ENCODE results near the gene PLXNA1. TPM values are rescaled to one million over a fixed set of nuclear protein-coding genes. Genes with fewer than 3 reads are reported as not detected.

Gene PLXNA1
- total and polyA plus RNA-seq, 12 donors: 14.3 to 29.7 (median 24.1) TPM

GRCh38 chr3:126972866-126973265 lies 10.0 kb upstream of the PLXNA1 start:
- WGBS, 2 donors: 82 to 86% methylated on average over 5 of the region's 5 CpGs
- H3K27ac ChIP-seq: peak overlapping the region in 1 of 10 donors; percentile 79
- H3K27me3 ChIP-seq: peaks cover 0 to 14% (median 4%) of the 10 kb centered on the region in 7 donors
- H3K36me3 ChIP-seq: no peaks in the 10 kb centered on the region
- intact Hi-C loops (cut with DNase I): no loop called here
- H3K4me3 ChIP-seq: no peak overlapping the region
- H3K9me3 ChIP-seq: peaks cover 0 to 23% (median 6%) of the 10 kb centered on the region in 11 donors
- peaks cover 0 to 29% (median 9%) of the 10 kb centered on the region in 9 donors for H3K4me1 ChIP-seq
- DNase-seq: no peak
- no peak for ATAC-seq
- no peak for TF ChIP-seq CTCF (IDR thresholded peaks at IDR 0.05)

DNA sequence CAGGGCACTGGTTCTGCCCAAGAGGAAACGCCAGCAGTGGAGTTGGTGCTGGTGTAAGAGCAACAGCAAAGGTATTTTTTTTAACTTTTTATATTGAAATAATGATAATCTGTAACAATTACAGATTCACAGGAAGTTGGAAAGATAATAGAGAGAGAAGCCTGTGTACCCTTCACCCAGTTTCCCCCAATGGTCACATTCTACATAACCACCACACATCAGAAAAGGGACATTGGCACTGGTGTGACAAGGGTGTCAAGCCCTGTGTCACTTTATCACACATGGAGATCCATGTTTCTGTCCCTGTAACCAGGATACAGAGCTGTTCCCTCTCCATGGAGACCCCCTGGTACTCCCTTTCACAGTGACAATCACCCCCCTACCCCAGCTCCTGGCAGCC lies 9.1 kb upstream of the PLXNA1 start:
- Histone ChIP-seq H3K4me1 (peaks cover 0 to 29% (median 9%) of the 10 kb centered on the region in 9 donors), H3K9me3 (peaks cover 0 to 23% (median 6%) of the 10 kb centered on the region in 11 donors), H3K27ac (no peak overlapping the region), H3K4me3 (no peak overlapping the region), H3K27me3 (peaks cover 0 to 14% (median 4%) of the 10 kb centered on the region in 7 donors), H3K36me3 (no peaks in the 10 kb centered on the region)
- WGBS, 2 donors: 95 to 100% methylated on average over 1 of the region's 1 CpG
- no peak for TF ChIP-seq CTCF (IDR thresholded peaks at IDR 0.05)
- ATAC-seq (no peak), DNase-seq (no peak)
- intact Hi-C loops (cut with DNase I): no loop called here

DNA sequence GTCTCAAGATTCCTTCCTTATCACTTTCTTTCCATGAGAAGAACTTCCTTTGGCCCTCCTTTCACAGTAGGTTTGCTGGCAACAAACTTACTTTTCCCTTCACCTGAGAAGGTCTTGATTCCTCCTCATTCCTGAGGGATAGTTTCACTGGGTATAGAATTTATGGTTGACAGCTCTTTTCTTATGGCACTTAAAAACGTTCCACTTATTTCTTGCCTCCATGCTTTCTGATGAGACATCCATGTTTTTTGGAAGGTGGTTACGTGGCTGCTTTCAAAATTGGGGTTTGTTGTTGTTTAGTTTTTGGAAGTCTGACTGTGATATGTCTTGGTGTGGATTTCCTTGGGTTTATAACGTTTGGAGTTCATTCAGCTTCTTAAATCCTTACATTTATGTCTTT lies 8.2 kb upstream of the PLXNA1 start:
- DNase-seq (no peak), ATAC-seq (no peak)
- Histone ChIP-seq H3K9me3 (peaks cover 0 to 23% (median 6%) of the 10 kb centered on the region in 11 donors), H3K4me1 (peaks cover 0 to 28% (median 9%) of the 10 kb centered on the region in 9 donors), H3K4me3 (no peak overlapping the region), H3K27me3 (peaks cover 0 to 12% (median 4%) of the 10 kb centered on the region in 7 donors), H3K36me3 (no peaks in the 10 kb centered on the region), H3K27ac (no peak overlapping the region)
- 79 to 85% methylated on average over 3 of the region's 3 CpGs for WGBS, 2 donors
- TF ChIP-seq CTCF (IDR thresholded peaks at IDR 0.05): no peak
- intact Hi-C loops (cut with DNase I): no loop called here

GRCh38 chr3:126976906-126977305 lies 6.0 kb upstream of the PLXNA1 start:
- TF ChIP-seq CTCF (IDR thresholded peaks at IDR 0.05): no peak
- H3K27ac ChIP-seq: no peak overlapping the region
- peaks cover 0 to 21% (median 6%) of the 10 kb centered on the region in 9 donors for H3K4me1 ChIP-seq
- DNase-seq: no peak
- peaks cover 0 to 26% (median 3%) of the 10 kb centered on the region in 7 donors for H3K27me3 ChIP-seq
- intact Hi-C loops (cut with DNase I): no loop called here
- H3K9me3 ChIP-seq: peaks cover 0 to 23% (median 6%) of the 10 kb centered on the region in 11 donors
- WGBS, 2 donors: 93 to 95% methylated on average over 7 of the region's 7 CpGs
- no peaks in the 10 kb centered on the region for H3K36me3 ChIP-seq
- H3K4me3 ChIP-seq: no peak overlapping the region
- no peak for ATAC-seq

All from heart right ventricle (tissue), 16 donors.